Fibroblast of villous mesenchyme (primary cell): ENCODE results near the gene TCF21. TPM values are rescaled to one million over a fixed set of nuclear protein-coding genes. Genes with fewer than 3 reads are reported as not detected.

ENCODE experiments used
- DNase-seq: peaks from one replicate; pipeline ENCODE4 v3.0.0-alpha.2; 2010; ENCODE audit warnings: low read depth
- H3K4me3 ChIP-seq: 2 replicates; pipeline ENCODE4 v1.5.1; 2011; ENCODE audit warnings: low read depth, mild to moderate bottlenecking, low read length
- CTCF ChIP-seq: IDR thresholded peaks from 2 replicates; pipeline ENCODE4 v1.5.1; 2012; ENCODE audit warnings: low read depth, mild to moderate bottlenecking, low read length; ENCODE audit not compliant: insufficient read depth
- total RNA-seq: library from RNA; depleted of rRNA; stranded (reverse); fragments of >200 nt; gene quantifications from 2 replicates; pipeline ENCODE4 v1.2.3, GENCODE V29; 2012

Gene TCF21
- total RNA-seq, 1 donor = under 0.01 TPM

- DNase-seq = peak; percentile 88
- TF ChIP-seq CTCF = no peak
- peak overlapping the region; percentile 79 for H3K4me3 ChIP-seq
These were observed 4.1 kb downstream of the TCF21 start for GRCh38 chr6:133892813-133893691.

GRCh38 chr6:133893946-133894345 is 5.0 kb downstream of the TCF21 start:
- no peak overlapping the region for H3K4me3 ChIP-seq

DNA sequence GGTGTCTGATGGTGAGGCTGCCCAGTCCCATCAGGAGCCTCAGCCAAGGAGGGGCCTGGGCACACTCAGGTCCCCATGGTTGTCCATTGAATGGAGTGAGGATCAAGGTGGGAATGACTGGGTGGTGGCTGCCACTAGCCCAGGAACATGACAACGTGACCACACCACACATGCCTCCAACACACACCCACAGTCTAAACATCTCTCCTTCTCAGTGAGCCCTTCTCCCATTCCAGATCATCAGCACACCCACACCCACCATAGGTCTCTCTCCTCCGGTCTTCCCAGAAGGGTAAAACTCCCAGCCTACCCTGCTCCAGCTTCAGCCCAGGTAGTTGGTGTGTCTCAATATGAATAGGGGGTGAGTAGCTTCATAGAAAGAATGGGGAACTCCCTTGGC is 5.5 kb downstream of the TCF21 start:
- DNase-seq = no peak
- no peak overlapping the region for H3K4me3 ChIP-seq
- no peak for TF ChIP-seq CTCF

More at GRCh38 chr6:133893946-133894345, 5.0 kb downstream of the TCF21 start:
- DNase-seq = peak; percentile 33
- TF ChIP-seq CTCF = no peak

DNA sequence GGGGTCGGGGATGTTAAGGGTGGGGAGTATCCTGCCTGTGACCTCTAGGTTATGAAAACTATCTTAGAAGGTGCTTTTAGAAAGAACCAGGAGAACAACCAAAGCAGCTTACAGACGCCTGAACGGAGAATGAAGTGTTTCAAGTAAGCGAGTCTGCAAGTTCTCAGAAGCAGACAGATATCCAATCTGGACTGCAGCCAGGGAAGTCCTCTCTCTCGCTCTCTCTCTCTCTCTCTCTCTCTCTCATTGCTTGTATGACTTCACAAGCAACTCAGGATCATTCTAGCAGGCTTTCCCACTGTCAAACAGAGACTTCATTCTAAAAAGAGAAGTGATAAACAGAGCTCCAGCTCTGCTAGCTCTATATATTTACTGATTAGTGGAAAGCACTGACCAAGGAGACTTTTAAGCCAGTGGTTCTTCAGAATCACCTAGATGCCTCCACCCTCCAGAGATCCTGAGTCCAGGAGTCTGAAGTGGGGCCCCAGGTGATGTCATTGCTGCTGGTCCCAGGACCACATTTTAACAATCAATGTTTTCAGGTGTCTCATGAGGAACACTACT is 6.0 kb downstream of the TCF21 start:
- DNase-seq = peak; percentile 81
- TF ChIP-seq CTCF = no peak
- no peak overlapping the region for H3K4me3 ChIP-seq

GRCh38 chr6:133895573-133896343 is 6.8 kb downstream of the TCF21 start:
- DNase-seq = no peak
- peak; percentile 2 for TF ChIP-seq CTCF
- peak overlapping the region; percentile 29 for H3K4me3 ChIP-seq

DNA sequence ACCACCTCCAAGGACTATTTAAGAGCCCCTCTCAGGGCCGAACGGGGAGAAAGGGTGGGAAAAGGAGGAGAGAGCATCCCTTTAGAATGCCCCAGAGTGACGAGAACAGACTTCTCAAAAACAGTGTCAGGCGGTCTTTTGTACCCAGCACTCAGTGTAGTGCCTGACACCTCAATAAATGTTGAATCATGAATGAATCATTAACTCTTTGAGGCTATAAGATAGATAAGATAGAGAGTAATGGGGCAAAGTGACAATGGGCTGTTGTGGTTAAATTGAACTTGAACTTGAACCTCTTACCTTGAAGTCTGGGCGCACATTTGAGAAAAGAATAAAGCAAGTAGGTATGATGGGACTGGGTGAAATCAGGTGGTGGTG is 7.4 kb downstream of the TCF21 start:
- DNase-seq = no peak
- TF ChIP-seq CTCF = no peak
- no peak overlapping the region for H3K4me3 ChIP-seq
